SJSA1 (cell line): ENCODE measurements around the gene ZP2. TPM values are rescaled to one million over a fixed set of nuclear protein-coding genes. Genes with fewer than 3 reads are reported as not detected.
A peak's percentile ranks its signal among the peaks of the same experiment; 100 is the strongest.
"Not testable (repeated sequence)": the region's sequence is repeated elsewhere in the genome, so short reads cannot be mapped to it uniquely, and the experiment has no call there.

Experiments
- DNase-seq, 2 experiments: peaks; one replicate each; pipeline ENCODE4 v3.0.0-alpha.2; 2015 to 2020; ENCODE audit warnings: low spot score in 2 of 2, low read depth in 1 of 2
- H3K27ac ChIP-seq: fragments of 250-450 bp; sonication (Bioruptor Pico); 2 replicates; pipeline ENCODE4 v1.5.1; 2020; ENCODE audit warnings: mild to moderate bottlenecking, moderate library complexity
- H3K27me3 ChIP-seq: fragments of 250-450 bp; sonication (Bioruptor Pico); replicated peaks from 2 replicates; pipeline ENCODE4 v1.5.1; 2020; ENCODE audit warnings: mild to moderate bottlenecking, moderate library complexity
- H3K36me3 ChIP-seq: fragments of 250-450 bp; sonication (Bioruptor Pico); 2 replicates; pipeline ENCODE4 v1.5.1; 2020; ENCODE audit warnings: mild to moderate bottlenecking
- H3K4me1 ChIP-seq: fragments of 250-450 bp; sonication (Bioruptor Pico); replicated peaks from 2 replicates; pipeline ENCODE4 v1.6.1; 2021; ENCODE audit warnings: mild to moderate bottlenecking
- H3K4me3 ChIP-seq: fragments of 250-450 bp; sonication (Bioruptor Pico); 2 replicates; pipeline ENCODE4 v1.5.1; 2020; ENCODE audit warnings: mild to moderate bottlenecking
- H3K9me3 ChIP-seq: fragments of 250-450 bp; sonication (Bioruptor Pico); replicated peaks from 2 replicates; pipeline ENCODE4 v1.5.1; 2020; ENCODE audit warnings: mild to moderate bottlenecking
- total RNA-seq: library from RNA; depleted of rRNA; stranded (reverse); fragments of >200 nt; shearing (Covaris generic); gene quantifications from 2 replicates; pipeline ENCODE4 v1.2.3, GENCODE V29; 2014; rRNA removed

Gene ZP2
- total RNA-seq, 1 experiment from 2014 or later: not detected

- DNase-seq: no peak
- H3K4me3 ChIP-seq: peak overlapping the region; percentile 53
- peaks cover 18% of the 10 kb centered on the region for H3K4me1 ChIP-seq
- H3K27me3 ChIP-seq: no peaks in the 10 kb centered on the region
- H3K36me3 ChIP-seq: peaks cover 24% of the 10 kb centered on the region
- no peaks in the 10 kb centered on the region for H3K9me3 ChIP-seq
- no peak overlapping the region for H3K27ac ChIP-seq
These were observed 52.0 kb downstream of the ZP2 start for GRCh38 chr16:21159281-21159951.

DNA sequence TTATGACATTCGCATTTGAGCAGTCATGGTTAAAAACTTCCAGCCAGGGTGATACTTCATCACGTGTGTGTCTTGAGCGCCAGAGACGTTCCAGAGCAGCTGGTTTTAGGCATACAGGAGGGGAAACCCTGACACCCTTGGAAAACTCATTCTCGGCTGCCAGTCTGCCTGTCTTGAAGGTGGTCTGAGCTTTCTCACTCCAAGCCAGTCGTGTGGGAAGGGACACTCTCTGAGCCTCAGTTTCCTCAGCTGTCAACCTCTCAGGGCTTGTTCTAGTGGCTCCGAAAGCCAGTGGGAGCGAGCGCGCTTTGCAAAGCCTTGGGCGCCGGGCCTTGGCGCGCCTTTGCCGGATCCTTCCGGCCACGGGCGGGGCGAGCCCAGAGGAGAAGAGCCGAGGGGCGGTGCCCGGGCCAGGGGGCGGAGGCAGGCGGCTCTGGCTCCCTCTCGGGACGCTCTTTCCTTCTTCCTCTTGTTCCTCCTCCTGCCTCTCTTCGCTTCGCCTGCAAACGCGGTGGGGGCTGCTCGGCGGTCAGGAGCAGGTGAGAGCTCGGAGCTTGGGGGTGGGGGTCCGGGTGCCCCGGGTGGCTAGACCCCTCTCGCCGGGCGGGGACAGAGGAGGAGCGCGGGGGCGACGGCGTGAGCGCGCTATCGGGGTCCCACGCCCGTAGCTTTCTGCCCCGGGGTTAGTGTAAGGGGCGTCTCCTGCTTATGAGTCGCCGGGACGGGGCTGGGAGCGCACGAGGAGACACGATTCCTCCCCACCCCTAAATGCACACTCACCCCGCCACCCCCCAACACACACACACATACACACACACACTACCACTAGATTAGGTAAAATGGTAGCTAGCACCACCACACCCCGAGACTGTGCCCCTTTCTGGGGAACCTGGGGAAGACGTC, 52.9 kb downstream of the ZP2 start, which contains the start of gene LDAF1:
LDAF1 (plus strand) TSS at position 467 of the 903 bp plus-strand sequence. CDS start 2,509 bp downstream, outside the sequence.
- peak; percentile 72 to 79 for DNase-seq
- H3K4me1 ChIP-seq: peaks cover 18% of the 10 kb centered on the region
- H3K27me3 ChIP-seq: no peaks in the 10 kb centered on the region
- peaks cover 18% of the 10 kb centered on the region for H3K36me3 ChIP-seq
- H3K27ac ChIP-seq: 0 out of 2 replicates have a peak within 1 kb of the TSS, but pooled peaks have one; percentile 17
- no peaks in the 10 kb centered on the region for H3K9me3 ChIP-seq
- H3K4me3 ChIP-seq: peak within 1 kb of the TSS; percentile 53

- H3K9me3 ChIP-seq: no peaks in the 10 kb centered on the region
- no peak overlapping the region for H3K27ac ChIP-seq
- H3K27me3 ChIP-seq: no peaks in the 10 kb centered on the region
- no peak overlapping the region for H3K4me3 ChIP-seq
- no peak for DNase-seq
- H3K36me3 ChIP-seq: peaks cover 11% of the 10 kb centered on the region
- H3K4me1 ChIP-seq: peaks cover 18% of the 10 kb centered on the region
These were observed 53.7 kb downstream of the ZP2 start for GRCh38 chr16:21157632-21158031.

DNA sequence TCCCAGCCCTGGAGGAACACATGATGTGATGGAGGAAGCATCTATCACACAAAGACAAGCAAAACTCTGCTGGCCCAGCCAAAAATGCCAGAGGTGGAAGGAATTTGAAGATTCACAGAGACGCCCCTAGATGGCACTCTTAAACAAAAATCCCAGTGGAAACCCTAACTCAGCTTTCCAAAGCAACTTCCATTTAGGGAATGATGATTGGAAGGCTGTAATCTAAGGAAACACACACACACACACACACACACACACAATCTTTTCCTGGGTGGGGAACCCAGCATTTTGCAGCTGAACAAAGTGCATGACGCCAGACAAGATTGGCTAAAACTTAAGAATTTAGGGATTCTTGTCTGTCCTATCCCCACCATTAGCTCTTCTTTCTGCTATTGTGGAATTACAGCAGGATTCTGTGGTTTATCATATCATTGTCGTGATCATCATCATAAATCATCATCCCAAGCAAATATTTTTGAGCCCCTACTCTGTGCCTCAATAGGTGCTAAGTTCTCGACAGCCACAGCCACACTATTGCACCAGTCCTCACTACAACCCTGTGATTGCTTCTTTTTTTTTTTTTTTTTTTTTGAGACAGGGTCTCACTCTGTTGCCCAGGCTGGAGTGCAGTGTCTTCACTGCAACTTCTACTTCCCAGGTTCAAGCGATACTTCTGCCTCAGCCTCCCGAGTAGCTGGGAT, 54.5 kb downstream of the ZP2 start:
- Histone ChIP-seq H3K4me1 (peaks cover 18% of the 10 kb centered on the region), H3K4me3 (no peak overlapping the region), H3K9me3 (no peaks in the 10 kb centered on the region), H3K27ac (no peak overlapping the region), H3K27me3 (no peaks in the 10 kb centered on the region), H3K36me3 (peaks cover 6% of the 10 kb centered on the region; the same call in 1 of the 2 replicates)
- DNase-seq: peak; percentile 53 to 54

- DNase-seq, H3K27me3 ChIP-seq, H3K36me3 ChIP-seq, H3K9me3 ChIP-seq, H3K4me3 ChIP-seq, H3K27ac ChIP-seq: not testable (repeated sequence)
- H3K4me1 ChIP-seq: peaks cover 18% of the 10 kb centered on the region
These were observed 55.4 kb downstream of the ZP2 start for GRCh38 chr16:21156011-21156410.

DNA sequence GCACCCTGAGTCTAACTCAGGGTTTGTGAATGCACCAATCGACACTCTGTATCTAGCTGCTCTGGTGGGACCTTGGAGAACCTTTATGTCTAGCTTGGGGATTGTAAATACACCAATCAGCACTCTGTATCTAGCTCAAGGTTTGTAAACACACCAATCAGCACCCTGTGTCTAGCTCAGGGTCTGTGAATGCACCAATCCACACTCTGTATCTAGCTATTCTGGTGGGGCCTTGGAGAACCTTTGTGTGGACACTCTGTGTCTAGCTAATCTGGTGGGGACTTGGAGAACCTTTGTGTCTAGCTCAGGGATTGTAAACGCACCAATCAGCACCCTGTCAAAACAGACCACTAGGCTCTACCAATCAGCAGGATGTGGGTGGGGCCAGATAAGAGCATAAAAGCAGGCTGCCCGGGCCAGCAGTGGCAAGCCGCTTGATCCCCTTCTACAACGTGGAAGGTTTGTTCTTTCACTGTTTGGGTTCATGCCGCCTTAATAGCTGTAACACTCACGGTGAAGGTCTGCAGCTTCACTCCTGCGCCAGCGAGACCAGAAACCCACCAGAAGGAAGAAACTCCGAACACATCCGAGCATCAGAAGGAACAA, 58.1 kb downstream of the ZP2 start:
- not testable (repeated sequence) for H3K9me3 ChIP-seq, H3K27me3 ChIP-seq, H3K27ac ChIP-seq, H3K4me3 ChIP-seq, H3K36me3 ChIP-seq, H3K4me1 ChIP-seq, DNase-seq

DNA sequence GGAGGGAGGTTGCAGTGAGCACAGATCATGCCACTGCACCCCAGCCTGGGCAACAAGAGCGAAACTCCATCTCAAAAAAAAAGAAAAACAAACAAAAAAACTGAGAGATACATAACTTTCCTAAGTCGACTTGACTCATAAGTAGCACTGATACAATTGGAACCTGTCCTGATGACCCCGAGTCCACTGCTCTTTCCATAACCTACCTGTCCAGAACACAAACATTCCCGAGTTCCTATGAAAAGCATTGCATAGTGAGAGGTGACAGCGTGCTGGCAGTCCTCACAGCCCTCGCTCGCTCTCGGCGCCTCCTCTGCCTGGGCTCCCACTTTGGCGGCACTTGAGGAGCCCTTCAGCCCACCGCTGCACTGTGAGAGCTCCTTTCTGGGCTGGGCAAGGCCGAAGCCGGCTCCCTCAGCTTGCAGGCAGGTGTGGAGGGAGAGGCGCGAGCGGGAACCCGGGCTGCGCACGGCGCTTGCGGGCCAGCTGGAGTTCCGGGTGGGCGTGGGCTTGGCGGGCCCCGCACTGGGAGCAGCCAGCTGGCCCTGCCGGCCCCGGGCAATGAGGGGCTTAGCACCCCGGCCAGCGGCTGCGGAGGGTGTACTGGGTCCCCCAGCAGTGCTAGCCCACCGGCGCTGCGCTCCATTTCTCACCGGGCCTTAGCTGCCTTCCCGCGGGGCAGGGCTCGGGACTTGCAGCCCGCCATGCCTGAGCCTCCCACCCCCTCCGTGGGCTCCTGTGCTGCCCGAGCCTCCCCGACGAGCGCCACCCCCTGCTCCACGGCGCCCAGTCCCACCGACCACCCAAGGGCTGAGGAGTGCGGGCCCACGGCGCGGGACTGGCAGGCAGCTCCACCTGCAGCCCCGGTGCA, 59.0 kb downstream of the ZP2 start:
- H3K4me1 ChIP-seq, H3K36me3 ChIP-seq, H3K4me3 ChIP-seq, H3K27me3 ChIP-seq, H3K27ac ChIP-seq, H3K9me3 ChIP-seq, DNase-seq: not testable (repeated sequence)

GRCh38 chr16:21150375-21151001, 60.9 kb downstream of the ZP2 start, which contains the start of gene DNAH3:
Gene DNAH3 (minus strand): TSS chr16:21150846. CDS start chr16:21150319, 527 bp downstream.
- Histone ChIP-seq H3K36me3 (no peaks in the 10 kb centered on the region), H3K4me1 (no peaks in the 10 kb centered on the region), H3K4me3 (no peak within 1 kb of the TSS), H3K9me3 (no peaks in the 10 kb centered on the region), H3K27ac (no peak within 1 kb of the TSS), H3K27me3 (peaks cover 6% of the 10 kb centered on the region)
- no peak for DNase-seq

Other genes with a start within 250 kb of the ZP2 start
- 0.03 TPM in 1 of 2 replicates, not detected in the other for gene DNAH3, start 60.7 kb downstream of the ZP2 start, total RNA-seq
- gene LDAF1, start 52.9 kb downstream of the ZP2 start, total RNA-seq: 12.2 and 33.5 TPM in 2 replicates
- gene ANKS4B, start 22.1 kb upstream of the ZP2 start, total RNA-seq: not detected in 2 replicates
- gene CRYM, start 66.7 kb upstream of the ZP2 start, total RNA-seq: not detected in 2 replicates